ENCODE measurements around the gene TLE7. TPM values are rescaled to one million over a fixed set of nuclear protein-coding genes. Genes with fewer than 3 reads are reported as not detected.

Gene TLE7
- total and polyA plus RNA-seq, 2 donors: not detected

Other genes with a start within 250 kb of the TLE7 start
- 0.33 TPM for gene HYDIN, start 211.3 kb downstream of the TLE7 start, total RNA-seq
- 0.46 TPM for gene HYDIN, start 211.3 kb downstream of the TLE7 start, polyA plus RNA-seq
- 24.2 TPM for gene CMTR2, start 152.7 kb downstream of the TLE7 start, total RNA-seq
- 17.9 TPM for gene CMTR2, start 152.7 kb downstream of the TLE7 start, polyA plus RNA-seq
- gene CALB2, start 83.3 kb downstream of the TLE7 start, total RNA-seq: 0.24 TPM
- 0.78 TPM for gene CALB2, start 83.3 kb downstream of the TLE7 start, polyA plus RNA-seq
- gene ZNF23, start 20.2 kb upstream of the TLE7 start, total RNA-seq: 5.3 TPM
- gene ZNF23, start 20.2 kb upstream of the TLE7 start, polyA plus RNA-seq: 13.9 TPM
- 2.5 TPM for gene ZNF19, start 47.3 kb upstream of the TLE7 start, total RNA-seq
- gene ZNF19, start 47.3 kb upstream of the TLE7 start, polyA plus RNA-seq: 3.2 TPM
- gene CHST4, start 84.4 kb upstream of the TLE7 start, total RNA-seq: 0.24 TPM
- gene CHST4, start 84.4 kb upstream of the TLE7 start, polyA plus RNA-seq: 0.34 TPM
- gene TAT, start 135.0 kb upstream of the TLE7 start, total RNA-seq: 0.09 TPM
- gene TAT, start 135.0 kb upstream of the TLE7 start, polyA plus RNA-seq: 0.62 TPM
- gene MARVELD3, start 184.1 kb upstream of the TLE7 start, total RNA-seq: 1.8 TPM
- gene MARVELD3, start 184.1 kb upstream of the TLE7 start, polyA plus RNA-seq: 3.1 TPM

All from thymus (tissue), 2 donors.